Skeletal muscle satellite cell (primary cell): ENCODE results near the gene KIF26B.

Experiments
- H3K27me3 ChIP-seq: 2 replicates; pipeline ENCODE4 v1.7.0; 2013; ENCODE audit warnings: low read length; ENCODE audit not compliant: control insufficient read depth, insufficient read depth
- H3K36me3 ChIP-seq: 2 replicates; pipeline ENCODE4 v1.7.0; 2013; ENCODE audit warnings: mild to moderate bottlenecking, control low read depth, low read length; ENCODE audit not compliant: insufficient read depth
- H3K4me1 ChIP-seq: 2 replicates; pipeline ENCODE4 v1.7.0; 2013; ENCODE audit warnings: low read length; ENCODE audit not compliant: control insufficient read depth, insufficient read depth
- H3K4me2 ChIP-seq: 2 replicates; pipeline ENCODE4 v1.7.0; 2013; ENCODE audit warnings: mild to moderate bottlenecking, low read length
- H3K4me3 ChIP-seq: 2 replicates; pipeline ENCODE4 v1.7.0; 2013; ENCODE audit warnings: low read length
- H3K9ac ChIP-seq: 2 replicates; pipeline ENCODE4 v1.7.0; 2013; ENCODE audit warnings: mild to moderate bottlenecking, low read depth, low read length, moderate library complexity
- H3K9me3 ChIP-seq: replicated peaks from 2 replicates; pipeline ENCODE4 v1.7.0; 2013; ENCODE audit warnings: mild to moderate bottlenecking, control low read depth, low read length

The KIF26B gene

DNA sequence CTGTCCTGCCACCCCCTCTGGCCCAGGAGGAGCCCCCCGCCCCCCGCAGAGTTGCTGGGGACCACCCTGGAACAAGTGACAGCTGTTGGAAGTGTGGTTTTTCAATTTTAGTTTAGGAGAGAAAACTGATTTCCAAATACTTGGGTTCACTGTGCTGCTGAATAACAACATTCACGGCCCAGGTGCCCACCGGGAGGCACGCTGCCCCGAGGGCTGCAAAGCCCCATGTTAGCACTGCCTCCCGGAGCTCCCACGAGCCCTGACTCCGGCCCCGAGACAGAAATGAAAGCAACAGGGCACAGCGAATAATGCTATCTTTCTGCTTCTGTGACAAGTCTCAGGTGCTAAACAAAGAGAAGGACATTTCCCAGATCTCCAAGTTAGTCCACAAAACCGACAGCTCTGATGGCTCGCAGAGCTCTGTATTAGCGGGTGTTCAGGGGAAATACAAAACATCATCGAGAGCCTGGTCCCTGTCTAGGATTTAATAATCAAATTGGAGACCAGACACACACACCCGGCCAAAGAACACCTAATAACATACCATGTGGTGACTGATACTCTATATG lies 451.5 kb downstream of the KIF26B start:
- Histone ChIP-seq H3K27me3 (no peaks in the 10 kb centered on the region), H3K4me3 (no peak overlapping the region), H3K4me2 (no peak overlapping the region), H3K4me1 (peaks cover 3% of the 10 kb centered on the region), H3K36me3 (no peaks in the 10 kb centered on the region), H3K9ac (no peak overlapping the region), H3K9me3 (no peaks in the 10 kb centered on the region)

- Histone ChIP-seq H3K9me3 (no peaks in the 10 kb centered on the region), H3K27me3 (no peaks in the 10 kb centered on the region), H3K4me3 (no peak overlapping the region), H3K4me1 (peaks cover 3% of the 10 kb centered on the region), H3K4me2 (no peak overlapping the region), H3K36me3 (no peaks in the 10 kb centered on the region), H3K9ac (no peak overlapping the region)
Observed at GRCh38 chr1:245608271-245608670, 453.5 kb downstream of the KIF26B start.

GRCh38 chr1:245609354-245610150 lies 454.8 kb downstream of the KIF26B start:
- H3K4me3 ChIP-seq: no peak overlapping the region
- no peaks in the 10 kb centered on the region for H3K36me3 ChIP-seq
- H3K9me3 ChIP-seq: no peaks in the 10 kb centered on the region
- H3K4me1 ChIP-seq: peaks cover 3% of the 10 kb centered on the region
- H3K27me3 ChIP-seq: no peaks in the 10 kb centered on the region
- no peak overlapping the region for H3K4me2 ChIP-seq
- no peak overlapping the region for H3K9ac ChIP-seq

DNA sequence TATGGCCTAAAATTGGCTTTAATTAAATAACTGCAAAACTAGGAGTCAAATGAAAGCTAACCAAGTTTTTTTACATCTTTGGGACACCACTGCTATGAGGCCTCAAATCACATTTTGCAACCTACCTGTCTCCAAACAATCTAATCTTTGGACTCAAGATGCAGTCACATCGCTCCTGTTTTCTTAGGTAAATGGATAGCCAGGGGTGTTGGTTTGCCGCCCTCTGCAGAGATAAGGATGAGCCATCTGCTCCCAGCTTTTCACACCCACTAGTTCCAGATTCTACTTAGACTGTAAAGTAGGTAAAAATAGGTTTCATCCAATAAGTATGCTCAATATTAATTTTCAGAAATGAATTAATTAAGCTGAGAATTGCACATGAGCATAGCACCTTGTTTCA lies 456.5 kb downstream of the KIF26B start:
- no peaks in the 10 kb centered on the region for H3K36me3 ChIP-seq
- H3K9me3 ChIP-seq: no peaks in the 10 kb centered on the region
- H3K9ac ChIP-seq: no peak overlapping the region
- H3K4me1 ChIP-seq: no peaks in the 10 kb centered on the region
- H3K27me3 ChIP-seq: no peaks in the 10 kb centered on the region
- H3K4me3 ChIP-seq: no peak overlapping the region
- no peak overlapping the region for H3K4me2 ChIP-seq

- Histone ChIP-seq H3K4me3 (no peak overlapping the region), H3K4me2 (no peak overlapping the region), H3K9ac (no peak overlapping the region), H3K36me3 (no peaks in the 10 kb centered on the region), H3K27me3 (no peaks in the 10 kb centered on the region), H3K4me1 (no peaks in the 10 kb centered on the region), H3K9me3 (no peaks in the 10 kb centered on the region)
Observed at GRCh38 chr1:245614476-245614875, 459.7 kb downstream of the KIF26B start.

DNA sequence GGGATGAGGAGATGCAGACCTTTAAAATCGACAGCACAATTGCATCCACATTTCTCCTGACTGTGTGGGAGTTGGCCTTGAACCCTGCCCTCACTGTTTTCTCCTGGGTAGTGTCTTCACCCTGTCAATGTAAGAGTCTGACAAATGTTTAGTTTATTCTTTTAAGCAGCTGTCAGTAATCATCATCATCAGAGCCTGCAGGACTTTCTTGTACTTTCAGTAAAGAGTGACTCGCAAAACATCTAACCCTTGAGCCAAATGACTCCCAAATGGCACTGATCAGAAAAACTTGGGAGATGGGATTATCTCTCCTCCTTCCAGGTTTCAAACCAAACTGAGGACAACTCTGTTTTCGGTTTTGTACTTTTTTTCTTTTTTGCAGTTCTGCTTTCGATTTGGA lies 460.2 kb downstream of the KIF26B start:
- Histone ChIP-seq H3K36me3 (no peaks in the 10 kb centered on the region), H3K9me3 (no peaks in the 10 kb centered on the region), H3K4me2 (no peak overlapping the region), H3K4me1 (no peaks in the 10 kb centered on the region), H3K4me3 (no peak overlapping the region), H3K27me3 (no peaks in the 10 kb centered on the region), H3K9ac (no peak overlapping the region)

- no peak overlapping the region for H3K4me3 ChIP-seq
Observed at GRCh38 chr1:245621589-245621988, 466.8 kb downstream of the KIF26B start.

GRCh38 chr1:245622332-245623014 lies 467.7 kb downstream of the KIF26B start:
- no peaks in the 10 kb centered on the region for H3K27me3 ChIP-seq
- no peak overlapping the region for H3K9ac ChIP-seq
- no peaks in the 10 kb centered on the region for H3K9me3 ChIP-seq
- no peaks in the 10 kb centered on the region for H3K36me3 ChIP-seq
- H3K4me3 ChIP-seq: no peak overlapping the region
- H3K4me1 ChIP-seq: no peaks in the 10 kb centered on the region
- H3K4me2 ChIP-seq: no peak overlapping the region

More at GRCh38 chr1:245621589-245621988, 466.8 kb downstream of the KIF26B start:
- Histone ChIP-seq H3K9ac (no peak overlapping the region), H3K36me3 (no peaks in the 10 kb centered on the region), H3K4me2 (no peak overlapping the region), H3K4me1 (no peaks in the 10 kb centered on the region), H3K27me3 (no peaks in the 10 kb centered on the region), H3K9me3 (no peaks in the 10 kb centered on the region)

DNA sequence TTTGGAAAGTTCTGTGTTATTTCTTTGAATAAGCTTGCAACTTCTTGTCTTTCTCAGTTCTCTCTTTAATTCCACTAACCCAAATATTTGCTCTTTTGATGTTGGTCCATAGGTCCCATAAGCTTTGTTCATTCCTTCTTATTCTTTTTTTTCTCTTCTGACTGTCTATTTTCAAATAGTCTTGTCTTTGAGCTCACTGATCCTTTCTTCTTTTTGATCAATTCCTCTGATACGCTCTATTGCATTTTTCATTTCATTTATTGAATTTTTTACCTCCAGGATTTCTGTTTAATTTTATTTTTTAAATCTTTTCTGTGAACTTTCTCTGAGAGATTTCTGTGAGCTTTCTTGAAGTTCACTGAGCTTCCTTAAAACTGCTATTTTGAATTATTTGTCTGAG lies 486.6 kb downstream of the KIF26B start:
- Histone ChIP-seq H3K4me2 (no peak overlapping the region), H3K4me3 (no peak overlapping the region), H3K27me3 (no peaks in the 10 kb centered on the region), H3K4me1 (no peaks in the 10 kb centered on the region), H3K36me3 (no peaks in the 10 kb centered on the region), H3K9ac (no peak overlapping the region), H3K9me3 (peaks cover 10% of the 10 kb centered on the region)

DNA sequence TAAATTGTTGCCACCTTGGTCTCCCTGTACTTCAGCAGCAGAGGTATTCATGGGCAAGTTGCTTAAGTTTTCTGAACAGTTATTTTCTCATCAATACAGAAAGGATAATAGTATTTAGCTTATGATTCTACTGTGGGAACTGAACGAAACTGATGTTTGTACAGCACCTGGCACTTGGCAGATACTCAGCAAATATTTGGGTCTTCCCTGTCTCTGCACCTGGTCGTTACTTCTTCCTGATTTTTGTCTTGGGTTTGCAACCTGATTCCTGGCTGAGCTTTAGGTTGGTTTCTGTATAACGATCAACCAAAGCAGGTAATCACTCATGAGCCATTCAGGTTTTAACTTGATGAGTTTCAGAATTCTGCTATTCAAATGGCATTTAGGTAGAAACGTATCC lies 490.6 kb downstream of the KIF26B start:
- H3K4me2 ChIP-seq: no peak overlapping the region
- H3K9me3 ChIP-seq: peaks cover 8% of the 10 kb centered on the region
- no peaks in the 10 kb centered on the region for H3K36me3 ChIP-seq
- H3K4me1 ChIP-seq: no peaks in the 10 kb centered on the region
- H3K4me3 ChIP-seq: no peak overlapping the region
- H3K27me3 ChIP-seq: no peaks in the 10 kb centered on the region
- no peak overlapping the region for H3K9ac ChIP-seq

GRCh38 chr1:245645894-245646293 lies 491.1 kb downstream of the KIF26B start:
- no peak overlapping the region for H3K4me2 ChIP-seq
- H3K9ac ChIP-seq: no peak overlapping the region
- no peaks in the 10 kb centered on the region for H3K27me3 ChIP-seq
- H3K4me1 ChIP-seq: no peaks in the 10 kb centered on the region
- H3K4me3 ChIP-seq: no peak overlapping the region
- peaks cover 8% of the 10 kb centered on the region for H3K9me3 ChIP-seq
- H3K36me3 ChIP-seq: no peaks in the 10 kb centered on the region
